Superior temporal gyrus (tissue), 1 donor: ENCODE results near the gene PPP1R1C.
"Not testable (repeated sequence)": the region's sequence is repeated elsewhere in the genome, so short reads cannot be mapped to it uniquely, and the experiment has no call there.

Experiments used
- DNase-seq: peaks from one replicate; pipeline ENCODE4 v3.0.0-alpha.2; 2016; ENCODE audit errors: extremely low spot score

PPP1R1C gene, protein sequence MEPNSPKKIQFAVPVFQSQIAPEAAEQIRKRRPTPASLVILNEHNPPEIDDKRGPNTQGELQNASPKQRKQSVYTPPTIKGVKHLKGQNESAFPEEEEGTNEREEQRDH

GRCh38 chr2:181985632-181986205 lies at the start of gene PPP1R1C:
Gene PPP1R1C (plus strand): TSS chr2:181985853. CDS start chr2:181986111, 258 bp downstream.
- peak; percentile 61 for DNase-seq

- DNase-seq, result no peak
Observed at GRCh38 chr2:181937473-181937872, 48.2 kb upstream of the PPP1R1C start.

GRCh38 chr2:181943411-181944124 lies 42.1 kb upstream of the PPP1R1C start:
- DNase-seq, result no peak

- no peak for DNase-seq
Observed at GRCh38 chr2:181944164-181944913, 41.3 kb upstream of the PPP1R1C start.

DNA sequence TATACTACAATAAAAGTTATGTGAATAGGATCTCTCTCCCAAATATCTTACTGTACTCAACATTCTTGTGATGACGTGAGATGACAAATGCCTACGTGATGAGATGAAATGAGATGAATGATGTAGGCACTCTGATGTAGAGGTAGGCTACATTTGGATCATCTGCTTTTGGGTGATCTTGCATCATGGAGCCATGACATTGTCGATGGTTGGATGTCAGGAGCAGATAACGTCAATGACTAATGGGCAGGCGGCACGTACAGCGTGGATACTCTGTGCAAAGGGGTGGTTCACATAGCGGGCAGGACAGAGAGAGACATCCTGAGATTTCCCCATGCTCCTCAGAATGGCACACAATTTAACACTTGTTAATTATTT lies 40.8 kb upstream of the PPP1R1C start:
- no peak for DNase-seq

- DNase-seq, result no peak
Observed at GRCh38 chr2:181946444-181947127, 39.1 kb upstream of the PPP1R1C start.

DNA sequence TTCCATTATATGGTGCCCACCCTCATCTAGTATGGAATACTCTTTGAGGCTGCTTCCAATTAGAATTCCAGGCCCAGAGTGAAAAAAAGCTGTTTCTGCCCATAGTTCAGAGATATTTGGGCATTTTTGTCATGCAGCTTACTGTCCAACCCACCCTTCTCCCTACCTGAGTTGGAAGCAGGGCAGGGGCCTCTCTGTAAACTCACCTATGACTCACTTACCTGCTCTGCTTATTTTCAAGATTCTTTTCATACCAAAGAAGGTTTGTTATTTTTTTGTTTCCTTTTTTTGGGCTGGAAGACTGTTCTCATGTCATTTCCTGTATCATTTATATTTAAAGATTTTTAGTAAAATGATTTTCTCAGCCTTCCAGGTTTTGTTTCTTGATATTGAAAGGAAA lies 38.4 kb upstream of the PPP1R1C start:
- DNase-seq, result no peak

DNA sequence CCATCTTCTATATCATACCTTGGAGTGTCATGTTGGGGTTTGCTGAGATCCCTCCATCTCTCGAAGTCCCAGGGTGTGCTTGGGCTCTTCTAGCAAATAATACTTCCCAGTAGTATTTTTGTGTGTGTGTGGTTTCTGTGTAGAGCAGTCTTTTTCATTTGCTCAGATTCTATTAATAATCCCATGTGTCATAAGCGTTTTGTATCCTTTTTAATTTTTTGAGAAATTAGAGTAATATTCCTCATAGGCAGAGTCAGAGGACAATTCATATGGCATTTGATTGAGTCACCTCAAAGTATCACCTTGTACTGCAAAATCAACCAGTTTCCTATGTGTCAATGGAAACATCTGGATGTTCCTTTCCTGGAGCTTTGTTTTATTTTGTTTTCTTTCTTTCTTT lies 37.4 kb upstream of the PPP1R1C start:
- no peak for DNase-seq

DNA sequence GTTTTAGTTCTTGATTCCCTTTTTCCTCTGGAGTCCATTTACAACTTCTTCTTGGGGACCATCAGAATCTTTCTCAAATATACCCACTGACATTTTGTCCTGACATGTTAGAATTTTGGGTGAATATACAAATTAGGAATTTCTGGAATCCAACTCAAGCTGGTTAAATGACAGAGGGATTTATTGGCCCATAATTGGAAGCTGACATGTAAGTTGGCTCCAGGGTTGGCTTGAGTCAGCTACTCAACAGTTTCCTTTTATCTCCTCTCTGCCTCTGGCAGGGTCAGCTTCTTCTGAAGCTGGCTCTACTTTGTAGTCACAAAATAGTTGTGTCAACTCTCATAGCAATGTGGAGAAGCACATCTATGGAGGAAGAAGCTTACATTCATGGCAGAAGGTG lies 36.6 kb upstream of the PPP1R1C start:
- DNase-seq, result no peak

DNA sequence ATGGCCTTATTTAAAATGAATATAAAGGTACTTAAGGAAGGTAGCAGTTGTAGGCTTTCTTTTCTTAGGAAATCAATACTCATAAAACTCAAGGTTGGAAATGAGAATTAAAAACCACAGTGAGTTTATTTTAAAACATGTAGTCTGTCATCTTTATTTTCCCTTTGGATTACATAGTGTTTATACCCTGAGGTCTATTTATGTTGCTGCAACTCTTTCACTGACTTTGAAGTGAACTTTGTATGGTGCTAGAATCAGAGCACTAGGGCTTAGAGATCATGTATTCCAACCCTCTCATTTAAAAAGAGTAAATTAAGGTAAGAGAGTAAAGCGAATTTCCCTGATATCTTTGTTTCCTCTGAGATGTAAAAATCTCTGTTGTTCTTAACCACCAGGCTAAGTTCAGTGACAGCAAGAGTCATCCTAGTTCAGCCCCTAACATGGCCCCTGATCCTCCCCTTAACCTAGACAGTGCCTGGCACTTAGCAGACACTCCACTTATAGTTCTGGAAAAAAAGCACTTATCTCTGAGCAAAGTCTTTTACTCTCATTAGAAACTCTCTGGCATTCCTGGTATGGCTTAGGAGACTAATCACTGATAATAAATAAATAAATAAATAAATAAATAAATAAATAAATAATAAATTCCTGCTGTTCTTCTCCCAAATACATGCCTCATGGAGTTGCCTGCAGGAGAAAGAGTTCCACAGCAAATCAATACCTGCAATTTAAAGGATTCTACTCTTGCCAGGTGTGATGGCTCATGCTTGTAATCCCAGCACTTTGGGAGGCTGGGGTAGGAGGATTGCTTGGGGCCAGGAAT lies 33.0 kb upstream of the PPP1R1C start:
- no peak for DNase-seq

GRCh38 chr2:181953881-181954537 lies 31.6 kb upstream of the PPP1R1C start:
- peak; percentile 78 for DNase-seq

DNA sequence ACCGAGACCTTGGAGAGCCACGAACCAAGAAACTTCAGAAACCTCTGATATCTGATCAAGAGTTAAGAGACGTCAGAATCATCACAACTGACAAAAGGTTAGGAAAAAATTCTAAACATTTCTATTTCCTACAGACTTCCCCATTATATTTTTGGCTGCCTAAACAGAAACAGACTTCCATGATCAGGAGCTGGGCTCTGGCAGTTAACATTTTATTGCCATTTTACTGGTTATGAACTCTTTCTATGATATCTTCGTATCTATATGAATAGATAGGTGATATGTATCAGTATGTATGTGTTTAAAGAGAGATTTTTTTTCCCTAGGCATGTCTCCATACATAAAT lies 31.1 kb upstream of the PPP1R1C start:
- DNase-seq, result no peak

DNA sequence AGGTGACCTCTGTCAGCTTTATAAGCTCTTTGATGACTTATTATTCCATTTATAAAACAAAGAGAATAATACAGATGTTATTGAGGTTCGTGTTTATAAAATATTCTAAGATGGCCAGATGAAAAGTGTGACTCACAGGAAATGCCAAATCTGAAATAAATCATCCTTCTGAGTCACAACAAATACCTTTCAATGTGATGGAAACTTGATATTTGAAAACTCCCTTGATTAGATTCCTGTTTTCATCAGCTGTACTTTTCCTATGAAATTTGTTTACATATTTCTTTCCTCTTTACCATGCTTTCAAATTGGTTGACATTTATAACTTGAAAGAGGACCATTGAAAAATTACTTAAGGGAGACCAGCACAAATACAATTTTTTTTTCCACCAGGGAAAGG lies 30.6 kb upstream of the PPP1R1C start:
- DNase-seq, result no peak

DNA sequence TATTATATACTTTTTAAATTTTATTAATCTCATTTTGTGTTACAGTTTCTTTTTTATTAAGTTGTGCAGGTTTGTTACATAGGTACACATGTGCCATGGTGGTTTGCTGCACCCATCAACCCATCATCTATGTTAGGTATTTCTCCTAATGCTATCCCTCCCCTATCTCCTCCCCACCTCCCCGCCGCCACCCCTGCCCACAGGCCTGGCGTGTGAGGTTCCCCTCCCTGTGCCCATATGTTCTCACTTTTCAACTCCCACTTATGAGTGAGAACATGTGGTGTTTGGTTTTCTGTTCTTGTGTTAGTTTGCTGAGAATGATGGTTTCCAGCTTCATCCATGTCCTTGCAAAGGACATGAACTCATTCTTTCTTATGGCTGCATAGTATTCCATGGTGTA lies 29.8 kb upstream of the PPP1R1C start:
- not testable (repeated sequence) for DNase-seq

DNA sequence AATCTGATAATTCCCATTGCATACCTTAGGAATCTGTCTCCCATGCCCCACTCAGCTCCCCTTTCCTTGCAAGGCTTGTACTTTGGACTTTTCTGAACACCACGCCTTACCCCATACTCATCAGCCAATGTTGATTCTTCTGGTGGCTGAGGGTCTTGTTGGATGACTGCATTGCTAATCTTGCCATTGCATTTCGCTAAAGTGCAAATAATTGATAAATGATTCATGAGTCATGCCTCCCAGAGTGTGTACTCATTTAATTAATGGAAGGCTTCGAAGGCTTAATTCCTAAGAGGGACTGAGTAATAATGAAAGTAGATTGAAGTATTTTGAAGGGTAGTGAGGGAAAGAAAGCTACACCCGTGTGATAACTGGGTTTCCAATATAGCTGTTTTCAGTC lies 28.0 kb upstream of the PPP1R1C start:
- DNase-seq, result no peak

GRCh38 chr2:181958726-181959125 lies 26.9 kb upstream of the PPP1R1C start:
- DNase-seq, result no peak

GRCh38 chr2:181959508-181959907 lies 26.1 kb upstream of the PPP1R1C start:
- no peak for DNase-seq

DNA sequence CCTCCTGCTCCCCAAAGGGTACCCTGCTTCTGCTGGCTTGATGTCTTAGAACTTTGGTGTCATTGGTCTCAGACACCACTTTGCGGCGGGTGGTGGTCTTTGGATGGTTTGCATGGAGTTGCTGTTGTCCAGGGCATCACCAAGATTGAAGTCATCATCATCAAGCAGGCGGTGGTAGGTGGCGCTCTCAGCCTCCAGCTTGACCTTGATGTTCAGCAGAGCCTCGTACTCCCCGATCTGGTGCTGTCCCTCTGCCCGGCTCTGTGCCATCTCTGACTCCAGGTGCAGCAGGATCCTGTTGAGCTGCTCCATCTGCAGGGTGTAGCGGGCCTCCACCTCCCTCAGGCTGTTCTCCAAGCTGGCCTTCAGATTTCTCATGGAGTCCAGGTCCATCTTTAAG lies 24.5 kb upstream of the PPP1R1C start:
- DNase-seq, result not testable (repeated sequence)

DNA sequence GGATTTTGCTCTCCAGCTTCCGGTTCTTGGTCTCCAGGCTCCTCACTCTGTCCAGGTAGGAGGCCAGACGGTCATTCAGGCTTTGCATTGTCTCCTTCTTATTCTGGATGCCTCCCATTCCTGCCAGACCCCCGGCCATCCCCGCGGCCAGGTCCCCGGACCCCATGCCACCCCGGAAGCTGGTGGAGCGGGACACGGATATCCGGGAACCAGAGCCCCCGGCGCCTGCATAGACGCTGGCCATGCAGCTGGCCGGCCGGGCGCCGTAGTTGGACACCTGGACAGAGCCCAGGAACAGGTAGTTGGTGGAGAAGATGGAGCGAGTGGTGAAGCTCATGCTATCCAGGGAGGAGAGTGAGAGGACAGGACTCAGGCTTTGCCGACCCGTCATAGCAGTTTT lies 23.5 kb upstream of the PPP1R1C start:
- DNase-seq, result no peak

- DNase-seq, result no peak
Observed at GRCh38 chr2:181970160-181970794, 15.4 kb upstream of the PPP1R1C start.
